Measurements from ENCODE around the gene LUZP2.

- TF ChIP-seq CTCF (IDR thresholded peaks at IDR 0.05), result no peak
- no peak for TF ChIP-seq POLR2A (IDR thresholded peaks at IDR 0.05)
These were observed 323.1 kb downstream of the LUZP2 start for GRCh38 chr11:24819863-24820434.
